Measurements from ENCODE around the gene RNGTT. TPM values are rescaled to one million over a fixed set of nuclear protein-coding genes. Genes with fewer than 3 reads are reported as not detected.

Gene RNGTT
- total RNA-seq, 1 experiment from 2014 or later, result 15.2 TPM

DNA sequence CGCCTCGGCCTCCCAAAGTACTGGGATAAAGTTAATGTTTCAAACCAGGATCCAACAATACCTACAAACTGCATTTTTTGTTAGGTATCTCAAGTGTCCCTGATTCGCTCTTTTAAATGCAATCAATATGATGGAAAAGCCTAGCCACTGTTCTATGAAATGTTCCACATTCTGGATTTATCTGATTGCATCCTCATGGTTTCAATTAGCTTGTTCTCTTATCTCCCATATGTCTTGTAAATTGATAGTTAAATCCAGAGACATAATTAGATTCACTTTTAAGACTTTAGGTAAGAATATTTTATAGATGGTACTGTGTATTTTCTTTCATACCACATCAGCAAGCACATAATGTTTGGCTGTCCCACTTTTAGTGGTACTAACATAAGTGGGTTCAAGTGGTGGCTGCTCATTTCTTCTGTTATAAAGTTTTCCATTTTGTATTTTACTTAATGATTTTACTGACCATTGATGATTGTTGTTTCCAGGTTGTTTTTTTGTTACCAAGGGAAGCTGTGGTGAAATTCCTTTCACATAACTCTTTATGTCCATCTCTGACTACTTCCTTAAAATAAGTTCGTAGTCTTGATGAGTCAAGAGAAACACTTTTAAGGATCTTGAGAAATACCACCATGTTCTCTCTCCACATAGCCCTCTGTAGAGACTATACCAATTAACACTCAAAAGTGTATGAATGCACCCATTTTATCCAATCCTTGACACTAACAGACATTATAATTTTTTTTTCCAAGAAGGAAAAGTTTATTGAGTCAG lies 40.5 kb downstream of the RNGTT start:
- Histone ChIP-seq H3K4me3 (no peak overlapping the region), H3K27ac (no peak overlapping the region), H3K27me3 (ENCODE audit: insufficient read depth, low read depth) (no peaks in the 10 kb centered on the region), H4K20me1 (ENCODE audit: insufficient read depth) (no peaks in the 10 kb centered on the region), H3K36me3 (ENCODE audit: low read depth) (no peaks in the 10 kb centered on the region), H3K79me2 (ENCODE audit: low read depth) (no peaks in the 10 kb centered on the region), H3K9me3 (ENCODE audit: insufficient read depth, low read depth) (no peaks in the 10 kb centered on the region), H2AFZ (no peak overlapping the region), H3K4me1 (replicated peaks; ENCODE audit: insufficient read depth) (no peaks in the 10 kb centered on the region), H3F3A (ENCODE audit: insufficient read depth, low read depth) (no peaks in the 10 kb centered on the region), H3K9me2 (ENCODE audit: insufficient read depth) (no peaks in the 10 kb centered on the region), H3K4me2 (no peak overlapping the region)
- intact Hi-C loops (cut with micrococcal nuclease; ENCODE audit: unreplicated experiment), result no loop called here
- CTCF ChIA-PET, result no interaction called here
- POLR2A ChIA-PET (ENCODE audit: unreplicated experiment), result no interaction called here
- DNase-seq, result peak in 1 of 2 experiments; percentile 36
- BruUV-seq (replicated peaks), result no TSS peak
- TF ChIP-seq EZH2 (IDR thresholded peaks at IDR 0.05; ENCODE audit: low read depth), result no peak
- TF ChIP-seq, protein P1, sequence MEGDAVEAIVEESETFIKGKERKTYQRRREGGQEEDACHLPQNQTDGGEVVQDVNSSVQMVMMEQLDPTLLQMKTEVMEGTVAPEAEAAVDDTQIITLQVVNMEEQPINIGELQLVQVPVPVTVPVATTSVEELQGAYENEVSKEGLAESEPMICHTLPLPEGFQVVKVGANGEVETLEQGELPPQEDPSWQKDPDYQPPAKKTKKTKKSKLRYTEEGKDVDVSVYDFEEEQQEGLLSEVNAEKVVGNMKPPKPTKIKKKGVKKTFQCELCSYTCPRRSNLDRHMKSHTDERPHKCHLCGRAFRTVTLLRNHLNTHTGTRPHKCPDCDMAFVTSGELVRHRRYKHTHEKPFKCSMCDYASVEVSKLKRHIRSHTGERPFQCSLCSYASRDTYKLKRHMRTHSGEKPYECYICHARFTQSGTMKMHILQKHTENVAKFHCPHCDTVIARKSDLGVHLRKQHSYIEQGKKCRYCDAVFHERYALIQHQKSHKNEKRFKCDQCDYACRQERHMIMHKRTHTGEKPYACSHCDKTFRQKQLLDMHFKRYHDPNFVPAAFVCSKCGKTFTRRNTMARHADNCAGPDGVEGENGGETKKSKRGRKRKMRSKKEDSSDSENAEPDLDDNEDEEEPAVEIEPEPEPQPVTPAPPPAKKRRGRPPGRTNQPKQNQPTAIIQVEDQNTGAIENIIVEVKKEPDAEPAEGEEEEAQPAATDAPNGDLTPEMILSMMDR (conservative IDR thresholded peaks at IDR 0.05), result no peak

DNA sequence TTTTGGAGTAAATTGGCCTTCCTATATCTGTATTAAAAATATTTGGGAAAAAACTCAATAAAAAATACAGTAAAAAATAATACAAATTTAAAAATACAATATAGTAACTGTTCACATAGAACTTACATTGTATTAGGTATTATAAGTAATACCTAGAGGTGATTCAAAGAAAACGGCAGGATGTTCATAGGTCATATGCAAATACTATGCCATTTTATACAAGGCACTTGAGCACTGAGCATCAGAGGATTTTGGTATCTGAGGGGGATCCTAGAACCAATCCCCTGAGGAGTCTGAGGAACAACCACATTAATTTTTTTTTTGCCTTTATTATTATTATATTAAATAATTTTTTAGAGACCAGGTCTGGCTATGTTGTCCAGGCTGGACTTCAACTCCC lies 41.7 kb downstream of the RNGTT start:
- Histone ChIP-seq H4K20me1 (ENCODE audit: insufficient read depth) (no peaks in the 10 kb centered on the region), H3K4me1 (replicated peaks; ENCODE audit: insufficient read depth) (no peaks in the 10 kb centered on the region), H3K36me3 (ENCODE audit: low read depth) (no peaks in the 10 kb centered on the region), H3K9me3 (ENCODE audit: insufficient read depth, low read depth) (no peaks in the 10 kb centered on the region), H2AFZ (no peak overlapping the region), H3K4me3 (no peak overlapping the region), H3K9me2 (ENCODE audit: insufficient read depth) (no peaks in the 10 kb centered on the region), H3K27me3 (ENCODE audit: insufficient read depth, low read depth) (no peaks in the 10 kb centered on the region), H3K27ac (no peak overlapping the region), H3K79me2 (ENCODE audit: low read depth) (no peaks in the 10 kb centered on the region), H3K4me2 (no peak overlapping the region), H3F3A (ENCODE audit: insufficient read depth, low read depth) (no peaks in the 10 kb centered on the region)
- no peak for DNase-seq
- ChIA-PET CTCF (interaction anchor here (0.6 kb wide), 1 partner anchor 202 kb away, joined by 7 read pairs; no protein-coding TSS in a partner anchor), POLR2A (ENCODE audit: unreplicated experiment) (no interaction called here)
- TF ChIP-seq, protein P1 (conservative IDR thresholded peaks at IDR 0.05), result no peak
- no peak for TF ChIP-seq EZH2 (IDR thresholded peaks at IDR 0.05; ENCODE audit: low read depth)
- intact Hi-C loops (cut with micrococcal nuclease; ENCODE audit: unreplicated experiment), result no loop called here
- BruUV-seq (replicated peaks), result no TSS peak

GRCh38 chr6:88920774-88921733 lies 42.4 kb downstream of the RNGTT start:
- Histone ChIP-seq H3K27ac (no peak overlapping the region), H3F3A (ENCODE audit: insufficient read depth, low read depth) (no peaks in the 10 kb centered on the region), H3K9me2 (ENCODE audit: insufficient read depth) (no peaks in the 10 kb centered on the region), H3K4me1 (replicated peaks; ENCODE audit: insufficient read depth) (no peaks in the 10 kb centered on the region), H3K79me2 (ENCODE audit: low read depth) (no peaks in the 10 kb centered on the region), H3K27me3 (ENCODE audit: insufficient read depth, low read depth) (no peaks in the 10 kb centered on the region), H3K4me2 (no peak overlapping the region), H3K36me3 (ENCODE audit: low read depth) (no peaks in the 10 kb centered on the region), H3K4me3 (no peak overlapping the region), H4K20me1 (ENCODE audit: insufficient read depth) (no peaks in the 10 kb centered on the region), H2AFZ (no peak overlapping the region), H3K9me3 (ENCODE audit: insufficient read depth, low read depth) (no peaks in the 10 kb centered on the region)
- TF ChIP-seq, protein P1 (conservative IDR thresholded peaks at IDR 0.05), result no peak
- TF ChIP-seq EZH2 (IDR thresholded peaks at IDR 0.05; ENCODE audit: low read depth), result no peak
- intact Hi-C loops (cut with micrococcal nuclease; ENCODE audit: unreplicated experiment), result no loop called here
- ChIA-PET POLR2A (ENCODE audit: unreplicated experiment) (no interaction called here), CTCF (interaction anchor here (0.6 kb wide), 1 partner anchor 203 kb away, joined by 7 read pairs; no protein-coding TSS in a partner anchor)
- BruUV-seq (replicated peaks), result no TSS peak
- no peak for DNase-seq
